Transverse colon (tissue), 4 donors: Measurements from ENCODE around the gene IFITM2. TPM values are rescaled to one million over a fixed set of nuclear protein-coding genes. Genes with fewer than 3 reads are reported as not detected.
A peak's percentile ranks its signal among the peaks of the same experiment; 100 is the strongest.

Source experiments
- DNase-seq: peaks from one replicate; pipeline ENCODE4 v3.0.0-alpha.2; 2019
- H3K27ac ChIP-seq, 4 donors: fragments of 200-600 bp; sonication (generic); 2 replicates each; pipeline ENCODE4 v1.5.1; 2016 to 2018; ENCODE audit warnings: inconsistent platforms in 4 of 4
- H3K27me3 ChIP-seq: fragments of 200-600 bp; sonication (generic); 2 replicates; pipeline ENCODE4 v1.5.1; 2017; ENCODE audit warnings: inconsistent platforms
- H3K36me3 ChIP-seq, 4 donors: fragments of 200-600 bp; sonication (generic); 2 replicates each; pipeline ENCODE4 v1.5.1; 2017 to 2019; ENCODE audit warnings: inconsistent platforms in 4 of 4
- H3K4me1 ChIP-seq, 4 donors: fragments of 200-600 bp; sonication (generic); 2 replicates each; pipeline ENCODE4 v1.5.1; 2017 to 2020; ENCODE audit warnings: inconsistent platforms in 4 of 4
- H3K4me3 ChIP-seq, 4 donors: fragments of 200-600 bp; sonication (generic); 1 replicate in 1 of 4; 2 replicates in 3 of 4; pipeline versions ENCODE4 v1.5.1 to v1.6.1; 2017 to 2019; ENCODE audit warnings: inconsistent platforms in 4 of 4
- H3K9me3 ChIP-seq, 2 donors: fragments of 200-600 bp; sonication (generic); 2 replicates each; pipeline ENCODE4 v1.5.1; 2017 to 2019; ENCODE audit warnings: inconsistent platforms in 2 of 2
- CTCF ChIP-seq, 5 experiments: fragments of 200-600 bp in 3 of 5; fragments of 450-650 bp in 2 of 5; sonication (generic) in 3 of 5; IDR thresholded peaks; 1 replicate in 2 of 5; 2 replicates in 3 of 5; pipeline ENCODE4 v1.5.1; 2016 to 2017; ENCODE audit warnings: antibody characterized with exemption in 5 of 5, inconsistent platforms in 3 of 5, mild to moderate bottlenecking in 2 of 5, moderate library complexity in 1 of 5
- EP300 ChIP-seq: sonication (generic); formaldehyde crosslinking; IDR thresholded peaks from one replicate; pipeline ENCODE4 v1.6.1; 2017; ENCODE audit warnings: antibody characterized with exemption, low read depth
- POLR2A ChIP-seq: fragments of 450-650 bp; IDR thresholded peaks from one replicate; pipeline ENCODE4 v1.6.1; 2016; ENCODE audit warnings: antibody characterized with exemption, mild to moderate bottlenecking, moderate library complexity
- POLR2AphosphoS5 ChIP-seq, 3 donors: sonication (generic); formaldehyde crosslinking; IDR thresholded peaks; one replicate each; pipeline ENCODE4 v1.6.1; 2016; ENCODE audit warnings: antibody characterized with exemption in 3 of 3
- WGBS, 2 donors: methylation state at CpG; one replicate each; pipeline ENCODE4 v1.1.5; 2018; ENCODE audit warnings: low coverage in 1 of 2; 5-methylcytosine and 5-hydroxymethylcytosine counted together
- in situ Hi-C, 4 donors: fragments of 200-750 bp; cut with MboI; loops; one replicate each; pipeline versions ENCODE4 v1.15.0 to v1.15.1; 2017; ENCODE audit warnings: low sequenced_read_pairs in 3 of 4, low pct_ligation_motif_present in 1 of 4, low pct_unique_long_range_greater_than_20kb in 1 of 4
- intact Hi-C: fragments of 100-400 bp; cut with DNase I; formaldehyde crosslinking; loops from one replicate; pipeline ENCODE4 v1.15.1; 2023; ENCODE audit warnings: low total_unique reads
- total RNA-seq, 4 donors: library from RNA; depleted of rRNA; stranded (reverse); fragments of >200 nt; gene quantifications; one replicate each; pipeline ENCODE4 v1.1.0, GENCODE V29; 2016

IFITM2 gene
- total RNA-seq, 4 donors from 2014 or later, result 19.1 to 78.6 (median 49.8) TPM

GRCh38 chr11:352456-353031 lies 44.9 kb downstream of the IFITM2 start:
- intact Hi-C loops, result no loop called here
- H3K4me1 ChIP-seq, result peaks cover 18 to 34% (median 26%) of the 10 kb centered on the region in 4 donors
- TF ChIP-seq EP300 (no peak), CTCF (IDR thresholded peaks at IDR 0.05) (no peak), POLR2AphosphoS5 (IDR thresholded peaks at IDR 0.05) (no peak), POLR2A (no peak)
- H3K4me3 ChIP-seq, result no peak overlapping the region
- no peaks in the 10 kb centered on the region for H3K27me3 ChIP-seq
- no peaks in the 10 kb centered on the region for H3K9me3 ChIP-seq
- in situ Hi-C loops, result no loop called here
- DNase-seq, result no peak
- 93 to 94% methylated on average over 5 to 12 of the region's 12 CpGs for WGBS, 2 donors
- peak overlapping the region; percentile 91 to 93 (median 92) for H3K27ac ChIP-seq
- no peaks in the 10 kb centered on the region for H3K36me3 ChIP-seq

- Histone ChIP-seq H3K36me3 (no peaks in the 10 kb centered on the region), H3K27ac (peak overlapping the region; percentile 91 to 93 (median 92)), H3K4me3 (no peak overlapping the region), H3K9me3 (no peaks in the 10 kb centered on the region), H3K4me1 (peaks cover 18 to 34% (median 26%) of the 10 kb centered on the region in 4 donors), H3K27me3 (no peaks in the 10 kb centered on the region)
- no peak for TF ChIP-seq POLR2A
- TF ChIP-seq CTCF (IDR thresholded peaks at IDR 0.05), result no peak
- no peak for TF ChIP-seq EP300
- peak; percentile 13 to 47 (median 42) for TF ChIP-seq POLR2AphosphoS5 (IDR thresholded peaks at IDR 0.05)
- DNase-seq, result peak; percentile 73
- 30 to 38% methylated on average over 11 to 16 of the region's 16 CpGs for WGBS, 2 donors
- in situ Hi-C loops, result no loop called here
- intact Hi-C loops, result no loop called here
Measured at GRCh38 chr11:353179-353873, 45.7 kb downstream of the IFITM2 start.

- in situ Hi-C loops, result no loop called here
- intact Hi-C loops, result loop anchor here (5.0 kb wide), 1 partner anchor 49 kb away; the partner anchor contains the start of gene IFITM2
- peak; percentile 71 to 81 (median 75) for TF ChIP-seq POLR2AphosphoS5 (IDR thresholded peaks at IDR 0.05)
- TF ChIP-seq EP300, result peak; percentile 83
- TF ChIP-seq POLR2A, result peak; percentile 18
- TF ChIP-seq CTCF (IDR thresholded peaks at IDR 0.05), result no peak
- no peaks in the 10 kb centered on the region for H3K9me3 ChIP-seq
- H3K4me1 ChIP-seq, result peaks cover 18 to 30% (median 26%) of the 10 kb centered on the region in 4 donors
- peak overlapping the region; percentile 91 to 93 (median 92) for H3K27ac ChIP-seq
- peak; percentile 95 for DNase-seq
- 8% methylated on average over 37 of the region's 76 CpGs; no CpG with 5 or more reads in 1 of the 2 donors for WGBS, 2 donors
- peak overlapping the region; percentile 39 to 57 (median 49) for H3K4me3 ChIP-seq
- H3K27me3 ChIP-seq, result no peaks in the 10 kb centered on the region
- H3K36me3 ChIP-seq, result no peaks in the 10 kb centered on the region
Measured at GRCh38 chr11:355581-356458, 48.2 kb downstream of the IFITM2 start.

GRCh38 chr11:356610-357009 lies 49.0 kb downstream of the IFITM2 start:
- H3K4me1 ChIP-seq, result peaks cover 18 to 26% (median 24%) of the 10 kb centered on the region in 4 donors
- intact Hi-C loops, result loop anchor here (5.0 kb wide), 1 partner anchor 49 kb away; the partner anchor contains the start of gene IFITM2

More at GRCh38 chr11:356610-357009, 49.0 kb downstream of the IFITM2 start:
- H3K27me3 ChIP-seq, result no peaks in the 10 kb centered on the region
- in situ Hi-C loops, result no loop called here
- no peak overlapping the region for H3K27ac ChIP-seq
- no peak for DNase-seq
- H3K9me3 ChIP-seq, result no peaks in the 10 kb centered on the region
- TF ChIP-seq EP300 (no peak), POLR2AphosphoS5 (IDR thresholded peaks at IDR 0.05) (no peak), POLR2A (no peak), CTCF (IDR thresholded peaks at IDR 0.05) (no peak)
- no peak overlapping the region for H3K4me3 ChIP-seq
- no peaks in the 10 kb centered on the region for H3K36me3 ChIP-seq
- WGBS, 2 donors, result 76 to 82% methylated on average over 2 to 6 of the region's 6 CpGs
